ENCODE measurements around the gene FNTB. TPM values are rescaled to one million over a fixed set of nuclear protein-coding genes. Genes with fewer than 3 reads are reported as not detected.

Gene FNTB
- total RNA-seq, 1 donor from 2014 or later, result 22.4 TPM

- H3K4me1 Mint-ChIP-seq (ENCODE audit: low read depth), result peaks cover 2% of the 10 kb centered on the region
- H3K27me3 Mint-ChIP-seq, result no peaks in the 10 kb centered on the region
- TF ChIP-seq CTCF (IDR thresholded peaks at IDR 0.05; ENCODE audit: unreplicated experiment), result no peak
- no peaks in the 10 kb centered on the region for H3K9me3 Mint-ChIP-seq (ENCODE audit: low read depth)
- H3K27ac Mint-ChIP-seq, result no peak overlapping the region
- H3K4me3 Mint-ChIP-seq (ENCODE audit: low read depth), result no peak overlapping the region
- peaks cover 13% of the 10 kb centered on the region for H3K36me3 Mint-ChIP-seq (ENCODE audit: insufficient read depth)
- no peak for DNase-seq (ENCODE audit: low spot score, unreplicated experiment)
Observed at GRCh38 chr14:65057695-65058094, 71.0 kb downstream of the FNTB start.

- Mint-ChIP-seq H3K36me3 (ENCODE audit: insufficient read depth) (peaks cover 20% of the 10 kb centered on the region), H3K4me3 (ENCODE audit: low read depth) (no peak overlapping the region), H3K4me1 (ENCODE audit: low read depth) (peaks cover 3% of the 10 kb centered on the region), H3K9me3 (ENCODE audit: low read depth) (no peaks in the 10 kb centered on the region), H3K27me3 (no peaks in the 10 kb centered on the region), H3K27ac (no peak overlapping the region)
- no peak for DNase-seq (ENCODE audit: low spot score, unreplicated experiment)
- TF ChIP-seq CTCF (IDR thresholded peaks at IDR 0.05; ENCODE audit: unreplicated experiment), result no peak
Observed at GRCh38 chr14:65062096-65063075, 75.7 kb downstream of the FNTB start.

- no peaks in the 10 kb centered on the region for H3K9me3 Mint-ChIP-seq (ENCODE audit: low read depth)
- H3K36me3 Mint-ChIP-seq (ENCODE audit: insufficient read depth), result peaks cover 21% of the 10 kb centered on the region
- no peaks in the 10 kb centered on the region for H3K27me3 Mint-ChIP-seq
- DNase-seq (ENCODE audit: low spot score, unreplicated experiment), result no peak
- H3K4me3 Mint-ChIP-seq (ENCODE audit: low read depth), result no peak overlapping the region
- no peak for TF ChIP-seq CTCF (IDR thresholded peaks at IDR 0.05; ENCODE audit: unreplicated experiment)
- H3K4me1 Mint-ChIP-seq (ENCODE audit: low read depth), result peaks cover 2% of the 10 kb centered on the region
- H3K27ac Mint-ChIP-seq, result peak overlapping the region; percentile 18
Observed at GRCh38 chr14:65065719-65066118, 79.0 kb downstream of the FNTB start.

GRCh38 chr14:65069874-65070413 lies 83.2 kb downstream of the FNTB start:
- no peak for DNase-seq (ENCODE audit: low spot score, unreplicated experiment)
- TF ChIP-seq CTCF (IDR thresholded peaks at IDR 0.05; ENCODE audit: unreplicated experiment), result no peak
- Mint-ChIP-seq H3K27me3 (no peaks in the 10 kb centered on the region), H3K9me3 (ENCODE audit: low read depth) (no peaks in the 10 kb centered on the region), H3K4me3 (ENCODE audit: low read depth) (no peak overlapping the region), H3K36me3 (ENCODE audit: insufficient read depth) (peaks cover 8% of the 10 kb centered on the region), H3K27ac (no peak overlapping the region), H3K4me1 (ENCODE audit: low read depth) (peaks cover 3% of the 10 kb centered on the region)

GRCh38 chr14:65070471-65070976 lies 83.8 kb downstream of the FNTB start:
- H3K4me3 Mint-ChIP-seq (ENCODE audit: low read depth), result no peak overlapping the region
- H3K9me3 Mint-ChIP-seq (ENCODE audit: low read depth), result no peaks in the 10 kb centered on the region
- no peak for DNase-seq (ENCODE audit: low spot score, unreplicated experiment)
- TF ChIP-seq CTCF (IDR thresholded peaks at IDR 0.05; ENCODE audit: unreplicated experiment), result no peak
- peaks cover 3% of the 10 kb centered on the region for H3K4me1 Mint-ChIP-seq (ENCODE audit: low read depth)
- no peak overlapping the region for H3K27ac Mint-ChIP-seq
- H3K27me3 Mint-ChIP-seq, result no peaks in the 10 kb centered on the region
- peaks cover 7% of the 10 kb centered on the region for H3K36me3 Mint-ChIP-seq (ENCODE audit: insufficient read depth)
